CD4-positive, alpha-beta T cell (primary cell): ENCODE results near the gene LCN1. TPM values are rescaled to one million over a fixed set of nuclear protein-coding genes. Genes with fewer than 3 reads are reported as not detected.
"Not testable (repeated sequence)": the region's sequence is repeated elsewhere in the genome, so short reads cannot be mapped to it uniquely, and the experiment has no call there.

Source experiments
- ATAC-seq: fragments of 200-7000 bp; cut with Tn5 transposase; one replicate; pipeline ENCODE4 v1.10.0; 2022; ENCODE audit warnings: mild to moderate bottlenecking; ENCODE audit not compliant: poor library complexity
- CTCF ChIA-PET: fragments of 350-600 bp; sonication (Branson Sonifier 250); formaldehyde crosslinking; loops from one replicate; lab custom pipeline; 2021; ENCODE audit warnings: antibody characterized with exemption, inconsistent platforms; lab: Charles Lee
- POLR2A ChIA-PET: fragments of 350-600 bp; sonication (Branson Sonifier 250); formaldehyde crosslinking; loops from one replicate; lab custom pipeline; 2021; ENCODE audit warnings: antibody characterized with exemption, inconsistent platforms; lab: Charles Lee
- DNase-seq, 14 experiments: peaks; one replicate each; pipeline ENCODE4 v3.0.0-alpha.2; 2013 to 2020; ENCODE audit warnings: mixed read lengths in 2 of 14
- H3K27ac ChIP-seq, 2 donors: one replicate each; pipeline versions ENCODE4 v1.5.1 to v1.7.0; 2013; ENCODE audit warnings: low read length in 2 of 2, low read depth in 1 of 2, mild to moderate bottlenecking in 1 of 2
- H3K27me3 ChIP-seq, 2 experiments: 1 replicate in 1 of 2; 2 replicates in 1 of 2; pipeline versions ENCODE4 v1.6.1 to v1.7.0; 2013; ENCODE audit warnings: low read length in 2 of 2, control low read depth in 1 of 2, mild to moderate bottlenecking in 1 of 2, moderate library complexity in 1 of 2; ENCODE audit not compliant: insufficient read depth in 2 of 2, control insufficient read depth in 1 of 2
- H3K36me3 ChIP-seq: one replicate; pipeline ENCODE4 v1.6.1; 2013; ENCODE audit warnings: low read length, control low read depth; ENCODE audit not compliant: insufficient read depth
- H3K4me1 ChIP-seq: one replicate; pipeline ENCODE4 v1.6.1; 2013; ENCODE audit warnings: low read length, control low read depth; ENCODE audit not compliant: insufficient read depth
- H3K4me3 ChIP-seq: one replicate; pipeline ENCODE4 v1.5.1; 2013; ENCODE audit warnings: mild to moderate bottlenecking, low read length, moderate library complexity
- H3K9me3 ChIP-seq, 2 experiments: 1 replicate in 1 of 2; 2 replicates in 1 of 2; pipeline versions ENCODE4 v1.6.1 to v1.7.0; 2013; ENCODE audit warnings: low read length in 2 of 2, mild to moderate bottlenecking in 2 of 2, control low read depth in 1 of 2, moderate library complexity in 1 of 2; ENCODE audit not compliant: control insufficient read depth in 1 of 2, insufficient read depth in 1 of 2
- H3K27ac Mint-ChIP-seq: one replicate; pipeline ENCODE4 v1.8.0; 2020; ENCODE audit warnings: mixed read lengths
- H3K27me3 Mint-ChIP-seq: one replicate; pipeline ENCODE4 v1.8.0; 2021; ENCODE audit warnings: mixed read lengths
- H3K36me3 Mint-ChIP-seq: one replicate; pipeline ENCODE4 v1.8.0; 2021; ENCODE audit warnings: low read depth, mixed read lengths
- H3K4me1 Mint-ChIP-seq: one replicate; pipeline ENCODE4 v1.8.0; 2021; ENCODE audit warnings: low read depth, mixed read lengths
- H3K4me3 Mint-ChIP-seq: one replicate; pipeline ENCODE4 v1.8.0; 2020; ENCODE audit warnings: mild to moderate bottlenecking, mixed read lengths
- H3K9me3 Mint-ChIP-seq: one replicate; pipeline ENCODE4 v1.8.0; 2020; ENCODE audit warnings: mixed read lengths
- intact Hi-C, 2 experiments: fragments of 100-400 bp; cut with DNase I in 1 of 2; cut with micrococcal nuclease in 1 of 2; formaldehyde crosslinking; loops; one replicate each; pipeline versions ENCODE4 v1.15.1 to v1.9.0; 2023 to 2025; cut with DNase I, micrococcal nuclease
- total RNA-seq, 174 experiments: library from RNA in 2 of 174; stranded (reverse) in 2 of 174; gene quantifications; one replicate each; pipeline ENCODE4 v1.2.3 and lab custom pipeline; 2021 to 2026
- TF ChIP-seq, protein P1 (sequence below): fragments of 200-600 bp; IDR thresholded peaks from one replicate; pipeline ENCODE4 v1.8.0; 2022; ENCODE audit warnings: antibody characterized with exemption, mild to moderate bottlenecking

LCN1 gene
- total RNA-seq, 2 experiments from 2014 or later: not detected

- no peak overlapping the region for H3K4me3 ChIP-seq
- H3K4me1 ChIP-seq: peaks cover 4% of the 10 kb centered on the region
- H3K9me3 Mint-ChIP-seq: peaks cover 6% of the 10 kb centered on the region
- CTCF ChIA-PET: no interaction called here
- intact Hi-C loops: no loop called here
- DNase-seq (peak in 1 of 14 experiments; percentile 22), ATAC-seq (no peak)
- peaks cover 0 to 2% of the 10 kb centered on the region in 2 experiments for H3K27me3 ChIP-seq
- H3K36me3 ChIP-seq: no peaks in the 10 kb centered on the region
- H3K4me1 Mint-ChIP-seq: no peaks in the 10 kb centered on the region
- H3K27ac Mint-ChIP-seq: no peak overlapping the region
- H3K27ac ChIP-seq: no peak overlapping the region
- H3K27me3 Mint-ChIP-seq: peaks cover 8% of the 10 kb centered on the region
- no peaks in the 10 kb centered on the region for H3K36me3 Mint-ChIP-seq
- TF ChIP-seq, protein P1, sequence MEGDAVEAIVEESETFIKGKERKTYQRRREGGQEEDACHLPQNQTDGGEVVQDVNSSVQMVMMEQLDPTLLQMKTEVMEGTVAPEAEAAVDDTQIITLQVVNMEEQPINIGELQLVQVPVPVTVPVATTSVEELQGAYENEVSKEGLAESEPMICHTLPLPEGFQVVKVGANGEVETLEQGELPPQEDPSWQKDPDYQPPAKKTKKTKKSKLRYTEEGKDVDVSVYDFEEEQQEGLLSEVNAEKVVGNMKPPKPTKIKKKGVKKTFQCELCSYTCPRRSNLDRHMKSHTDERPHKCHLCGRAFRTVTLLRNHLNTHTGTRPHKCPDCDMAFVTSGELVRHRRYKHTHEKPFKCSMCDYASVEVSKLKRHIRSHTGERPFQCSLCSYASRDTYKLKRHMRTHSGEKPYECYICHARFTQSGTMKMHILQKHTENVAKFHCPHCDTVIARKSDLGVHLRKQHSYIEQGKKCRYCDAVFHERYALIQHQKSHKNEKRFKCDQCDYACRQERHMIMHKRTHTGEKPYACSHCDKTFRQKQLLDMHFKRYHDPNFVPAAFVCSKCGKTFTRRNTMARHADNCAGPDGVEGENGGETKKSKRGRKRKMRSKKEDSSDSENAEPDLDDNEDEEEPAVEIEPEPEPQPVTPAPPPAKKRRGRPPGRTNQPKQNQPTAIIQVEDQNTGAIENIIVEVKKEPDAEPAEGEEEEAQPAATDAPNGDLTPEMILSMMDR: no peak
- peaks cover 0 to 10% of the 10 kb centered on the region in 2 experiments for H3K9me3 ChIP-seq
- no peak overlapping the region for H3K4me3 Mint-ChIP-seq
- POLR2A ChIA-PET: no interaction called here
These were observed 7.8 kb upstream of the LCN1 start for GRCh38 chr9:135513351-135513846.

- intact Hi-C loops, H3K27ac Mint-ChIP-seq, POLR2A ChIA-PET, H3K36me3 ChIP-seq, H3K4me1 ChIP-seq, H3K27me3 Mint-ChIP-seq, H3K4me3 ChIP-seq, H3K9me3 ChIP-seq, H3K36me3 Mint-ChIP-seq, H3K27ac ChIP-seq, CTCF ChIA-PET, ATAC-seq, H3K27me3 ChIP-seq, H3K4me3 Mint-ChIP-seq, H3K9me3 Mint-ChIP-seq, H3K4me1 Mint-ChIP-seq: not testable (repeated sequence)
- peak in 1 of 14 experiments; percentile 20 for DNase-seq
These were observed 7.3 kb upstream of the LCN1 start for GRCh38 chr9:135513906-135514305.

DNA sequence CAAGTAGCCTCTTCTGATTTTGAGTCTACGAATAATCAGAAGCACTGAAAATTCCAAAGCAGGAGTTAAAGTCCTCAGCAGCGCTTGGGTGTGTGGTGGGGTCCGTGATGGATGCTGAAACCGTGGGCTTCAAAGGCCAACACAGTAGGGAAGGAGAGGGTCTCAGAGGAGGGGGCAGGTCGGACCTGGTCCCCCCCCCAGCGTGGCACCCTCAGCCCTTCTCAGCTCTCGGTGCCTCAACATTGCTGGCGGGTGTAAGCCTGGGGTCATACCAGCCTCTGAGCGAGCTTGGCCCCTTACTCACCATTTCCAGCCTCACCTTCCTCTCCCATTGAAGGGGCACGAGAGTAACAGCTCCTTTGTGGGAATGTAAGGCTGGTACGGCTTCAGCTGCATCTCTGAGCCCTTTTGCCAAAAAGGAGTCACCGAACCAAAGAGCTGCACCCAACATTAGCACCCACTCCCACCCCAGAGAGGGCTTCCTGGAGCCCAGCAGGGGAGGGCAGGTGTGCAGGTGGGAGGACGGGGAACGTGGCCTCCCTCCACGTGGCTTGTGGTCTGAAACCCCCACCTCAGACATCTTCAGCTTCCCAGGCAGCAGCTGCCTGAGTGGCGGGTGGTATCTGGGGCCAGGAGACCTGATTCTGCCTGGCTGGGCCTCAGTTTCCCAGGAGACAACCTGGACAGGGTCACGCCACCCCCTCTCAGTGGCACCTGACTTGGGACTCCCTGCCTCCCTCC, 6.7 kb upstream of the LCN1 start:
- TF ChIP-seq, protein P1: no peak
- intact Hi-C loops: no loop called here
- Histone ChIP-seq H3K27me3 (peaks cover 0 to 2% of the 10 kb centered on the region in 2 experiments), H3K27ac (no peak overlapping the region), H3K4me1 (peaks cover 4% of the 10 kb centered on the region), H3K9me3 (peaks cover 0 to 5% of the 10 kb centered on the region in 2 experiments), H3K4me3 (no peak overlapping the region), H3K36me3 (no peaks in the 10 kb centered on the region)
- DNase-seq: peak in 1 of 14 experiments; percentile 23
- ChIA-PET POLR2A (no interaction called here), CTCF (no interaction called here)
- no peak overlapping the region for H3K4me3 Mint-ChIP-seq
- H3K9me3 Mint-ChIP-seq: peaks cover 1% of the 10 kb centered on the region
- H3K4me1 Mint-ChIP-seq: no peaks in the 10 kb centered on the region
- no peaks in the 10 kb centered on the region for H3K36me3 Mint-ChIP-seq
- ATAC-seq: no peak
- H3K27me3 Mint-ChIP-seq: peaks cover 9% of the 10 kb centered on the region
- H3K27ac Mint-ChIP-seq: no peak overlapping the region
